NCI-H2029 treated with DMSO at 0.1 percent for 48 hours (cell line): ENCODE results near the gene LST1.

Experiments used
- DNase-seq: peaks from one replicate; lab custom pipeline; 2025; lab: John Stamatoyannopoulos, UW

The LST1 gene

GRCh38 chr6:31620586-31621319 lies 34.7 kb downstream of the LST1 start, which contains the start of gene PRRC2A:
Gene PRRC2A, plus strand, starts transcription at chr6:31620715. Its CDS starts 2,075 bp downstream, at chr6:31622790.
- peak; percentile 75 for DNase-seq

GRCh38 chr6:31621320-31621939 lies 35.4 kb downstream of the LST1 start:
- DNase-seq, result no peak

- DNase-seq, result no peak
Measured at GRCh38 chr6:31621991-31622390, 35.9 kb downstream of the LST1 start.

- no peak for DNase-seq
Measured at GRCh38 chr6:31622684-31623091, 36.6 kb downstream of the LST1 start.

GRCh38 chr6:31624070-31624469 lies 38.0 kb downstream of the LST1 start:
- no peak for DNase-seq

GRCh38 chr6:31626952-31627351 lies 40.9 kb downstream of the LST1 start:
- DNase-seq, result no peak

- DNase-seq, result no peak
Measured at GRCh38 chr6:31627690-31628287, 41.7 kb downstream of the LST1 start.

GRCh38 chr6:31629014-31629413 lies 42.9 kb downstream of the LST1 start:
- DNase-seq, result no peak

- DNase-seq, result no peak
Measured at GRCh38 chr6:31630177-31630934, 44.3 kb downstream of the LST1 start.

GRCh38 chr6:31631209-31631608 lies 45.1 kb downstream of the LST1 start:
- no peak for DNase-seq

GRCh38 chr6:31631681-31632278 lies 45.7 kb downstream of the LST1 start:
- no peak for DNase-seq

GRCh38 chr6:31632279-31632946 lies 46.3 kb downstream of the LST1 start:
- no peak for DNase-seq

- no peak for DNase-seq
Measured at GRCh38 chr6:31633447-31633846, 47.4 kb downstream of the LST1 start.

GRCh38 chr6:31634131-31634530 lies 48.1 kb downstream of the LST1 start:
- no peak for DNase-seq

GRCh38 chr6:31634969-31635575 lies 49.0 kb downstream of the LST1 start:
- no peak for DNase-seq

GRCh38 chr6:31636698-31637596 lies 50.9 kb downstream of the LST1 start:
- no peak for DNase-seq
